GM19328 (cell line): Measurements from ENCODE around the gene ATP5MG.

Experiments
- ATAC-seq: cut with Tn5 transposase; IDR thresholded peaks from one replicate; pipeline ENCODE4 v1.9.1; 2021; ENCODE audit warnings: mild to moderate bottlenecking, moderate library complexity; ENCODE audit not compliant: unreplicated experiment

Gene ATP5MG

DNA sequence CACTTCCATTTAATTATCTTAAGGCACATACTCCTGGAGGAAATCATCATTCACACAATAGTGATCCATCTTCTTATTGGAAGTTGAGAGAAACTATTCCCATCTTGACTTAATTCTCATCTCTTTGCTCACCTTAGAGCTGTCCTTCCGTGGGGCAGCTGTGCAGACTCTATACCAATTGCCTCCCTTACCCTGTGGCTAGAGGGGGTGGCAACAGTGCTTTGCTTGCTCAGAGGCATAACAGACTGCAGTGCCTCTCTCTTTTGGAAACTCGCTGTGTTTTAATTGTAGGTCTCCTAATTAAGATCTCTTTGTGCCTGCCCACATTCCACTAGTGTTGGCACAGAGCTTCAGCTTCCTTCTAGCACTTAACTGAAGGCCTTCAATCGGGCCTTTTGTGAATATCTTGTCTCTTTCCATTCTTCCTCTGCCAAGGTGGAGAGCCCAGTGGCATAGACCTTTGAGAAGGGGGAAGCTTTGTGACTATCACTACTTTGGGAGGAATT, 40.4 kb downstream of the ATP5MG start:
- ATAC-seq, result no peak

DNA sequence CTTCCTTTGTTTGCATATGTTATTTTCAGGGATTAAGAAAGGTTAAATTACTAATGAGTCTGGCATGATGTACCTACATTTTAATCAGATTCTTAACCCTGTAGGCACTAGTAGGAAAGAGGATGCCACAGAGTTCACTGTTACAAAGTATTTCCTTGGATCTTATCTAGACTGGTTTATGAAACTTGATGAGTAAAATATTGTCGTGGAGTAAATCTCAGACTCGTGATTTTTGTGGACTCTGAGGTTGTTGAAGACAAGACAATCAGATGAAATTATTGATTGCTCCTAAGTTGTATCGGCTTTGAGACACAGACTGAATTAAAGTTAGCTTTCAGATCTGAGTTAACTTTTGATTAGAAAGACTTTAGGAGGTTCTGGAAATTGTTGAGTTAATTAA, 40.9 kb downstream of the ATP5MG start:
- ATAC-seq, result no peak

DNA sequence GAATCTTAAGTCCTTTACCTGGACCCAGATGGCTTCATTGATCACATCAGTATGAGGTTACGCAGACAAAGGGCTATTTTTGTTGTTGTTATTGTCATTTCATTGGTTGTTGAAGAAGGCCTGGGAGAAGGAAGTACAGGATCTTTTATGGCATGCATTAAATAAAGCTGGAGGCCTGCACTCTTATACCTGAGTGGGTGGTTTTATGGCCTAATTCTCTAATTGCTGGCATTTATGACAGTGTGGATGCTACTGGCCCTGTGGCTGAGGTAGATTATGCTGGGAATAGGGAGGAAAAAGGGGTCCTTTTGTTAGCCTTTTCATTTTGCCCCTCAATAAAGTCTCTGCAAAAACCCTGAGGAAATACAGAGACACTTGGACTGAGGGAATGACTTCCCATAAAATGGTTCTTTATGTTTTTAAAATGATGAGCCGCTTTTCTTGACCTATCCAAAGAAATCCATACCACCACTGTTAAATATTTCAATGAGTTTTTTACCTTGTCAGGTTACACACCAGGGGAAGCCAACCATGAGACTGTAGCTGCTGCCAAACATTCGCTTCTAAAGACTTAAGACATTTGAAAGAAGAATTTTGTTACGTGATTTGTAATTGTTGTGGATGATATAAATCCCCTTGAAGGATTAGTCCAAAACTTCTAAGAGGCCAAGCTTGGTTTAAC, 41.6 kb downstream of the ATP5MG start:
- no peak for ATAC-seq

DNA sequence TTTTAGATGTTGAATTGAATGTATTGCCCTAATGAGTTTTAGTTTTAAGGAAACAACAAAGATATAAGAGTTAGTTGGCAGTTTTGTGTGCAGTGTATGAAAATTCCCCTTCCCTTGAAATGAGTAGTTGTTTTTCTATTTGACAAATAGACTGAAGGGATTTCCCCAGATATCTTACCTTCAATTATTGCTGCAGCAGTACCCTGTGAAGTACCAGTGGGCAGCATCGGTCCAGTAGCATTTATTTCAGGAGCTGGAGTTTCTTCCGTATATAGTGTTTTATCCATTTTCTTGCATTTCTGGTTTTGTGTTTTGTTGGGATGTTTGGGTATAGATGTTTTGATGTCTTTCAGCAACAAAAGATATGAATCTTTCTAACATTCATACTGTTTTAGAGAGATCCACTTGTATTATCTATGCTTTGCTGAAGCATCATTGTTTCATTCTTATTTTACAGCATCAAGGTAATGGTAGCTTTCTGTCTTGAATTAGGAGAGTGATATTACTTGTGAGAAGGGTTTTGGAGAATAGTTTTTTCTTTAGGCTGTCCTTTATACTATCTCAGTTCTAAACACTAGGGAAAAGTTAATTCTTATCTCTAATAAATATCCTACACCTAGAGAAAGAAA, 42.3 kb downstream of the ATP5MG start:
- ATAC-seq, result no peak

DNA sequence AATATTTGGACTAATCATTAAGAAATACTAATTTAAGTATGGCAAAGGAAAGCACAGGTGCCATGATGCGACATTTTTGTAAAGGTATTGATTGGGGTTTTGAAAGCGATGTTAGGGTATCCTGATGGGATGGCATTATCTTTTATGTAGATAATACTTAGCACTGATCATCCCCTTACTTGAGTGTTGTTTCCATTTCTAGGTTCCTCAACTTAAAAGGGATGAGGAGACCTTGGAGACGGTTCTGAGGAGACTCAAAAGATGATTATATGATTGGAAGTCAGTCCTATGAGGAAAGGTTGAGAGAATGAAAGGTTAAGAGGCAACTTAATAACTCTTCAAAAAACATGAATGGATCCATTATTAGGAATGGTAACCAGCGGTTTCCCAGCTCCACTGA, 46.0 kb downstream of the ATP5MG start:
- ATAC-seq, result no peak

DNA sequence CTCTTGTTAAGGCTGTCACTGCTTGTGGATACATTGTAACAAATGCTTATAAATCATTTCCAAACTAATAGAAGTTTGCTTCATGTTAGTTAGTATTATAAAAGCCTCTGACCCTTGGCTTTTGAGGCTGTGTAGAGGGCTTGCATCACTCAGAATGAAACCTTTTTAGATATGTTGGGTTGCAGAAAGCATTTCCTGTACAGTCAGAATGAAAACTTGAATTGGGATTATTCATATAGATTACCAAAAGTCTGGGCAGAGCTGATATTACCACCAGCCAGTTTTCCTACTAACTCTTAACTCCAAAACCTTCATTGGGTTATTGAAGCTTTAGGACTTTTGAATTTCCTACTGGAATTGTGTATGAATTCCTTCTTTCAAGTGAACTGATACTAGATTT, 46.9 kb downstream of the ATP5MG start:
- ATAC-seq, result peak; percentile 58

DNA sequence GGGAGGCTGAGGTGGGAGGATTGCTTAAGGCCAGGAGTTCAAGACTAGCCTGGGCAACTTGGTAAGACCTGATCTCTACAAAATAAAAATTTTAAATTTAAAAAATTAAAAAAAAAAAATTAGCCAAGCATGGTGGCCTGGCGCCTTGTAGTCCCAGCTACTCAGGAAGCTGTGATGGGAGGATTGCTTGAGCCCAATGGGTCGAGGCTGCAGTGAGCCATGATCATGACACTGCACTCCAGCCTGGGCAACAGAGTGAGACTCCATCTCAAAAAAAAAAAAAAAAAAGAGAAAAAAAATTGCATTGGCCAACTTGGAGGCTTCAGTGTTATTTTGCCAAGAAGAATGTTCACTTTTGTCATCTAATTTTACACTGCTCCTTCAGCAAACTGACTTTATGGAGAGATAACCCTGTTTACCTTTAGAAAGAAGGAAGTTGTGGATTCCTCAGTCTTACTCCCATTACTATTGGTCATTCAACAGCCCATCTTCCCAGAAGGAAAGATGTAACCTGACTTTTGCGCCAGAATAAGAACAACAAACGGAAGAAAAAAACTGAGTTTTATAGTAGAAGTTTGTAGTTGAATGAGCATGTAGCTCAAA, 48.0 kb downstream of the ATP5MG start:
- no peak for ATAC-seq

DNA sequence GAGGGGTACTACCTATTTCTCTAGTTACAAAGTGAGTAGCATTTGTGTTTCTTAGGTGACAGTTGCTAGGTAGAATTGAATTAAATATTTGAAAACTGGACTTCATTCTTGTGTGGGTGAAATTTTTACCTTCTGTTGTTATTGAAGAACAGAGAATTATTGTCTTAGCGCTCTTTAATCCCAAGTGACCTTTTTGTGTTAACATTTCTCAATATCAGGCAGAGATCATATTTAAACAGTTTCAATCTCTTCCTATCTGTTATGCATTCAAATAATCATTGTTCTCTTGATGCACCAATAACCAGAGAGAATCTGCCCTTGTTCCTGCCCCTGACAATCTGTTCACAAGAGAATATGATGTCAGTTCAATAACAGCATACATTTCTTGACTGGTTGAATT, 49.0 kb downstream of the ATP5MG start:
- no peak for ATAC-seq
